Stimulated activated CD4-positive, alpha-beta T cell treated with anti-CD3 and anti-CD28 coated beads, Interleukin-15, amount 100 ng/mL, for 24 hours (primary cell): ENCODE data around the gene AUNIP.

Experiments
- DNase-seq: peaks from one replicate; pipeline ENCODE4 v3.0.0-alpha.2; 2020

Gene AUNIP, protein sequence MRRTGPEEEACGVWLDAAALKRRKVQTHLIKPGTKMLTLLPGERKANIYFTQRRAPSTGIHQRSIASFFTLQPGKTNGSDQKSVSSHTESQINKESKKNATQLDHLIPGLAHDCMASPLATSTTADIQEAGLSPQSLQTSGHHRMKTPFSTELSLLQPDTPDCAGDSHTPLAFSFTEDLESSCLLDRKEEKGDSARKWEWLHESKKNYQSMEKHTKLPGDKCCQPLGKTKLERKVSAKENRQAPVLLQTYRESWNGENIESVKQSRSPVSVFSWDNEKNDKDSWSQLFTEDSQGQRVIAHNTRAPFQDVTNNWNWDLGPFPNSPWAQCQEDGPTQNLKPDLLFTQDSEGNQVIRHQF

DNA sequence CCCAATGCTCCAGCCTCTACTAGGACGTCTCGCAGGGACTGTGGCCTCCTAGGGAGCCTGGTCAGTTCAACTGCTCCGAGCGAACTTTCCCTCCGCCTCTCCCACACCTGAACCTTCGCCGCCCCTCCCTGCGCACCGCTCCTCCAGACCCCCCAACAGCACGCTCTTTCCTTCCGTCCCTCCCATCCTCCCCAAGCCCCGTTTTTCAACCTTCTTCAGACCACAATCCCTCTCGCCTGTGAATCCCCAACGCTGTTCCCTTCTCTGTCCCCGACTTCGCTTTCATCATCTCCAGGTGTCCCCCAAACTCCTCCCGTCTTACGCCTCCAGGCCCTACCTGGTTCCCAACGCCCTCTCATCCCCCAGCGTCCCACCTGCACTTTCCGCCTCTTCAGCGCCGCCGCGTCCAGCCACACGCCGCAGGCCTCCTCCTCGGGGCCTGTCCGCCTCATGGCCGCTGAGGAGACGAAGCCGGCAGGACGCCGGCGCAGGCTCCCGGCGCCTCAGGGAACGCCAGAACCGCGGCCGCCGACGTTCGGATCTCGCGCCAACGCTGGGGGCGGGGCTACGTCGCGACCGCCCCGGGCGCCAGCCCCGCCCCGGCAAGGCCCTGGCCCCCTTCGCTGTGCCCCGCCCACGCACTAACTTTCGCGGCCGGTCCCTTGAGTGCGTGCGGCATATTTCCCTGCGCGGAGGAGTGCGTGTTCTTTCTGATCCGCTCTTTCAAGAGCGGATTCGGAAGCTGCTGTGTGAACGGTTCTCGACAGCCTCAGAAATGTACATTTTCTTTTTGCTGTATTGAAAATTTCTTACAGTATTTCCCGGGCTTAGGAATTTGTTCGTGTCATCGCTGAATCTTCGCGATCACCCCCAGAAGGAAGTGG, at the start of gene AUNIP:
TSS of gene AUNIP (minus strand) at position 552 of the 884 bp plus-strand sequence. CDS start at position 452, 100 bp downstream.
- peak; percentile 94 for DNase-seq

DNA sequence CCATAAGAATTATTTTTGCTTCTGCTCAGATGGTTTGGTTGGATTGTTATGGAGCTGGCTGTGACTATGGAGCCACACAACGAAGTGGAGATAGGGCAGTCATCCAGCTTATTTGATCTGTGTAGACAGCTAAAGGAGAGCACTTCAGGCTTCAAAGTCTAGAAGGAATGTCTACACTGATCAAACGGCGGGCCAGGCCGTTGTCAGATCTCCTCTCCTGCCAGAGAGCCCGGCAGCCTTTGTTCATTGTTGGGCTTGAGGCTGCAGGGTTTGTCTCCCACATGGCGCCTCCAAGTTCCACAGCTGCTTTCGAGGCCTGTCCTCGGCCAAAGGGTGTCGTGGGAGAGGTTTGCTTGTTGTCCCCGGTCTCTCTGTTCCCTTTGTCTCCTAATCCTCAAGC, 49.8 kb upstream of the AUNIP start:
- no peak for DNase-seq

DNA sequence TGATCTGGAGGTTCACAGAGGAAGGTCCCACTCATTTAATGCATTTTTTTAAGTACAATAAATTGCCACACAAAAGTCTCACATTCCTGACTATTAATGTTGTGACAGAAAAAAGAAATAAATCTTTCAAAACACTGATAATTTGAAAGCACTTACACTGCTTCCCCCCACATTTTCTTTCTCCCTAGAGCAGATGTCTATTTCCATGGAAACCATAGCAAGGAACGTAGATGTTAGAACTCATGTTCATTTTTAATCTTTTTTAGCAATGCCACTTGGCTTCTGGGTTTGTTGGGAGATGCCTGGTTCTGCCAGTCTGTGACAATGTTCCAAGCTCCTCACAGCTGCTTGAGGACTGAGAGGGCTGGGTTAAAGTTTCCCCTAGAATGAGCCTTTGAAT, 48.9 kb upstream of the AUNIP start:
- DNase-seq, result no peak

DNA sequence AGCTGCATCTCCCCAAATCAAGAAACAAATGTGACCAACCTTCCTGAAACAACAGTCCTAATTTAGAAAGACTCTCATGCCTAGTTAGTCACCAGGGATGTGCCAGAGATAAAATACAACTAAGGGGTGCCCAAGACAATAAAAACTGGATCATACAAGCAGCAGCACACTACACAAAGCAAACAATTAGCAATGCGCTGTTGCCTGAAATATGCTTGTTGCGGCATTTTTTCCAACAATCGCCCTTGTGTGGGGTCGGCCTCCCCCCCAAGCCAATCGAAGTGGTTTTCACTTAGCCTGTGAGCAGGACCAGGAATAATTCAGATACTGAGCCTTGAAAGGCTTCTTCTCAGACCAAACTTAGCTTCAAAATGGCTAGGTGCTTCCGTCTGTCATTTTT, 48.3 kb upstream of the AUNIP start:
- DNase-seq, result no peak

DNA sequence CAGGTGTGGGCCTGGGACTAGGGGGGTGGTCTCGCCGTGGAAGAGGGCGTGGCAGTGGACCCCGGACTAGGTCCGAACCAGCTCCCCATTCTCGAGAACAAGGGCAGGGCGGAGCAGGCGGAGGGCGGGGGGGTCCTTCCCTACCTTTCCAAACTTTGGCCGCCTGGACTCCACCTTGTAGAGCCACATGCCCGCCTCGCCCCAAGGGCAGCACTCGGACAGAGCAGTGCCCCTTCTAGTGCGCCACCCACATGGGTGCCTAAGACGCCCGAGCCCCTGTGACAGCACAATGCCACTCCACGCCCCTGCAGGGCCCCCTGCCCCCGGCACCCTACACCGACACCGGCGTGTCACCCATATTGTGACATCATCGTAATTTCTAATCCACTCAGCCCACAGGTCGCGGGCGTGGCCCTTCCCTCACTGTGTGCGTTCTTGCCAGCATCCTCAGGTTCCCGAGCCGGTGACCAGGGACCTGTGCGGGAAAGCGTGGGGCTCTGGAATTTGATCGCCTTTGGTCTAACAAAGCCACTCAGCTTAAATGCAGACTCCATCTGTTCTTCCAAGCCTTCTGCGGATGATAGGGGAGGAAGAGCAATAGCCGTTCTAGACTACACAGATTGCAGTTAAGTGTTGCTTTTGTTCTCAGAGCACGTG, 47.5 kb upstream of the AUNIP start:
- peak; percentile 44 for DNase-seq

DNA sequence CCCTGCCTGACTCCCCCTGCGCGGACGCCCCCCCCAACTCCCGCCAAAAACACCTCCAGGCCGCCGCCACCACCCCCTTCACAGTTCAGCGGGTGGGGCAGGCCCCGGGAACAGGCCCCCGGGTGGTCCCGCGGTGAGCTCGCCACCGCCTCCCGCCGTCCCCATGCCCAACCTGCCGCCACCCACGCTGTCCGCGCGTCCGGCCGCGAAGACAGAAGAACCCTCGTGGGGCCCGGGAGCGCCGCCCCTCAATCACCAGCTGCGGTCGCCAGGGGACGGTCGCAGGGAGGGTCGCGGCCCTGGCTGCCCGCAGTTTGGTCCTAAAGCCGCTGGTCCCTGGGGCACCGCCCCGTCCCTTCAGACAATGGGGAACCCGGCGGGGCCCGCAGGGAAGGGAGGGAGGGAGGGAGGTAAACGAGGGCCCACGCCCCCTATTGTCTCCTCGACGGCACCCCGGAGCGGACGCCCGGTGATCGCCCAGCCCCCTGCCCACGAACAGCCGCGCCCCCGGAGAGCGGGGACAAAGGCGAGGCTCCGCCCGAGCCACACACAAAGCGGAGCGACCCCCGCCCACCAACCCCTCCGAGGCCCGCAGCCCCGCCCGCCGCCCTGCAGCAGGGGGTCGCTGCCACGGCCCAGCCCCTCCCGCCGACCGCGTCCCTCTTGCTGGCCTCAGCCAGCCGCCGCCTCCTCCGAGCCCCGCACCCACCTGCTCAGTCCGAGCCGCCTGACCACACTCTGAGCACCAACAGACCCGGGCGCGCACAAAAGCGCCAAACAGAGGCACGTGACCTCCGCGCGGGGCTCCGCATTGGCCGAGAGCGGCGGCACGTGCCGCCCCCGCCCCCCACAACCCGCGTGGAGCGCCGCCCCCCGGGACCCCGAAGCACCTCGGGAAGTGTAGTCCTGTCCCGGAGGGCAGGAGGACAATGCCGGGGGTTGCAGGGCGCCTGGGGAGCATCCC, 46.7 kb upstream of the AUNIP start, which contains the start of gene STMN1:
TSS of gene STMN1 (minus strand) at position 740 of the 964 bp plus-strand sequence. CDS start 1,743 bp downstream, outside the sequence.
- DNase-seq, result peak; percentile 96

DNA sequence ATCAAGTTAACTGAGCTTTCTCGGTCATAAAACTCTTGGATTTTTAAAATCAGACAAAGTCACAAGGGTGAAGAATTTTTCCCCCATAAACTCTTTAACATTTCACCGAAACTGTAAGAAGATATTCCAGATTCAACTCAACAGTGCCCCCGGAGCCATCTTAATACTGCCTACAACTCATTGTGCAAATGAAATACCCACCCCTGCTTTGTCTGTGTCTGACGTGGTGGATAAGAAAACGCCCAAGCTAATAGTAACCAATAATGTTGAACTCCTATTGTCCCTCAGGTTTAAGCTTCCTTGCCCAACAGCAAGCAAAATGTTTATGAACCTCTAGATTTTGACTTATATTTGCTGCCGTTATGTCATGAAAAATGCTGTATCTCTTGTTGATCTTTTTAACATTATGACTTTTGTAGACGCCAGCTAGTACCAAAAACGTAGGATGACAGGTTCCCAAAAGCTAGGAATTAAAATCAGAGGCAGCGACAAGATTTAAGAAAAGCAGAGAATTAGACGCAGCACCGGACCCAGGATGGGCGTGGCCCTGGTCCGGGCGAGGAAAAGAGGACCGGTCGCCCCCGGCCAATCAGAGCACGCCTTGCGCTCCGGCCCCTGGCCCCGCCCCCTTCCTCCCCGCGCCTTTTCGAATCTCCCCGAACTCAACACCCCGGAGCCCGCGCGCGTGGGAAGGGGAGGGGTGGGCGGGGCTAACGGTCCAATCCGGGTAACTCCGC, 45.9 kb upstream of the AUNIP start:
- DNase-seq, result peak; percentile 99

DNA sequence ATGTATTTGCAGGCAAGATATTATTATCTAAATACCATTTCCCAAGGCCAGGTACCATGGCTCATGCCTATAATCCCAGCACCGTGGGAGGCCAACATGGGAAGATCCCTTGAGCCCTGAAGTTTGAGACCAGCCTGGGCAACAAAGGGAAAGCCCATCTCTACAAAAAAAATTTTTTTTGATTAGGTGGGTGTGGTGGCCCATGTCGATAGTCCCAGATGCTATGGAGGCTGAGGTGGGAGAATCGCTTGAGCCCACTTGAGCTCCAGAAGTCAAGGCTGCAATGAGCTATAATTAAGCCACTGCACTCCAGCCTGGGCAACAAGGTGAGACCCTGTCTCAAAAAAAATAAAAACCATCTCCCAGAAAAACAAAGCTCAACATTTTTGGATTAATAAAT, 44.7 kb upstream of the AUNIP start:
- DNase-seq, result no peak

DNA sequence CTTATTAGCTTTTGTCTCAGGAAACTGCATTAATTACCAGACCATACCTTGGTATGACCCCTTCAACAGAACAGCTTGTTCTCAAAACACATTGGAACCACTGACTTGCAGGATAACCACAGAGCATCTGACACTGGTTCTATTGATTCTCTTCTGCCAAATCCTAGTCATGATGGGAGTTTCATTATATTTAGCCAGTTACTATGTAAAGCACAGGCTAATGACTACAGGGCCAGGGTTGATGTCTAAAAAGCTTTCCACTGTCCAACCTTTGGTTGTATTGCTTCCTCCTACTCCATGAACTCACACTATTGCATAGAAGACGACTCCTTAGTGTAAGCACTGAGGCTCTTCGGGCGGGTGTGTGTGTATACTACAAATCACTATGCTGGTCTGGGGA, 43.2 kb upstream of the AUNIP start:
- DNase-seq, result no peak

DNA sequence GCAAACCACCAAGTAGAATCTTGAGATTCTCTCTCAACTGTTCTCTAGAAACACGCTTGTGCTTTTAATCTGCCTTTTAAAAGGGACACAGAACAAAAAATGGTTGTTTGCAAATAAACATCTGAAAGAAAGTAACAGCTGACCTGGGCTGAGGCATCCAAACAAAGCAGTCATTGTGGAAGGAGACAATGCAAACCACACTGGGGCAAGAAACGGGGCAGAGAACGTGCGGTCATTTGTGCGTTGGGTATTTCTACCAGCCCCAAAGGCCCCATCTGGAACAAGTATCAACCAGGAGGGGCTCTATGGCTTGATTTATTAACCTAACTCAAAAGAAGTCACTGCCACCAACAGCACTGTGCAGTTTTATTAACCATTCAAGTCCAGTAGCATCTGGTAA, 41.0 kb upstream of the AUNIP start:
- DNase-seq, result no peak

DNA sequence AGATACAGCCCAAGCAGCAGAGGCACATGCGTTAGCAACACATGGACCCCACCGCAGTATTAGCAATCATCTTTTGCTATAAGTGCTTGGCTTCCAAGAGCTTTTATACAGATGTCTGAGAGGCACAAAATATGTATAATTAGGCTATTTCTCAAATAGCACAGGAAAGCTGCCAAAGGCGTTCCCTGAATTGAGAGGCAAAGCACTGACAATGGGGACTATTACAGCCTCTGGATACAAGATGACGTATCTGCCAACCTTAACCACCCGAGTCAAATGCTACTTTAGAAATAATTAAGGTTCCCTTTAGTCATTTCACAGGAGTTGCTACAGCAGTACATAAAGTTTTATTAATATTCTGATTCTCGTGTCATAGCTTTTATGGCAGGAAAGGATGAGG, 40.5 kb upstream of the AUNIP start:
- no peak for DNase-seq

DNA sequence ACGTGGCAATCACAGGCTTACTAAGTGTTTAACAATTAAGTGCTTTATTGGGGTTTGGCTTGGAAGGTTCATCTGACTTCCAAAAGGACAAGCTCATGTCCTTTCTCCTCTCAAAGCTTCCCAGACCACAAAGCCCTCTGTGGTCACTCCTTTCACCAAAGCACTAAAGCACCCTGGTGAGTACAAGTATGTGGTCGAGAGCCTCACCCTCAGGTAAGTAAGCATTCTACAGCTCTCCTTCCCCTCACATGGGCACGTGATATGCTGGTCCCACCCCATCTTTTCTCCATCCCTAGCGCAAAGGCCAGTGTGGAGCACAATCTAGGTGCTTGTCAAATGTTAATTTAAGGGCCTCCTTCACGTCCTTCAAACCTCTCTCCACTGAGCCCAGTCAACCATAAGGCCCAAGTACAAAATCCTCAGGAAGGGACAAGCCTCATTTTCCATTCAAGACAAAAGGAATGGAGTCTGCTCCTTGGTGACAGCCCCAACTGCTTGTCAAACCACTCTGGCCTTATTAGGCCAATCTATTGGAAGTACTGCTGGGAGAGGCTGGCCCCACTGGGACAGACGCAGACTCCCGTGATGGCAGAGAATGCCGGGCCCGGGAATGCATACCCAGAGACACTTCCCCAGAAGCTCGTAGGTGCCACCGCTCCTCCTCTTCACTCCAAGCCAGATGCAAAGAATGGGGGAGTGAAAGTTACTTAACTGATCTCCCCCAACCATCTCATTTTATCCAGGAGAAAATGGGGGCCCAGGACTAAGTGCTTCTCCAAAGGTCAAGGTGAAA, 39.2 kb upstream of the AUNIP start:
- DNase-seq, result no peak

DNA sequence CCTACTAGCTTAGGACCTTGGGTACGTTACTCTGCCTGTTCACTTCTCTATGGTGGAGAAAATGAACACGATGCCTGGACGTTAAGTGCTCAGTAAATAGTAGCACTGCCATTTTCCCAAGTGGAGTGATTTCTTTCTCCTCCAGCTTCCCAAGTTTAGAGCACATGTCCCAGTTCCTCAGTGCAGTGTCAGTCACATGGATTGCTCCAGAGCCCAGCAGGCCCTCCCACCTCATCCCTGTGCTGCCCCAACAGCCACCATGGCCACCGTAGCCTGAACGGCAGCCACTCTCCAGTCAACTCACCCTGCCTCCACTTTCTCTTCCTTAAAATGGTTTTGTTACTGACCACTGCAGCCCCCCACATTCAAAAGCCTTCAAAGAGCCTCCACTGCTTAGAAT, 38.5 kb upstream of the AUNIP start:
- no peak for DNase-seq

DNA sequence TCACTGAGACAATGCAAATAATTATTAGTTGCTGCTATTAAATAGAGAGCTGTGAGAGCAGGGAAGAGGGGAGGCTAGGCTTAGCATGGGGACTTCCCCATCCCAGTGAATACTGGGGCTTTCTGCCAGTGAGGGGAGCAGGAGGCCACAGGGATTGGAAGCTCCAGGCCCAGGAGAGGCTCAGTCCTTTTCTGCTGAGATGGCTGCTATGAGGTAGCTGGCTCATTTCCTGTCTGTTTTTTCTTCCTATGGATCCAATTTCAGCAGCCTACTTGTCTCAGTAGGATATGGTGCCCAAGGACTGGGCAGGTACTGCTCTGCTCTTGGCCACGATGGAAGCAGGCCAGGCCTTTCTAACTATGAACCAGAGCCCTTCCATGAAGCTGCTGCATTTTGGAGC, 37.0 kb upstream of the AUNIP start:
- no peak for DNase-seq

DNA sequence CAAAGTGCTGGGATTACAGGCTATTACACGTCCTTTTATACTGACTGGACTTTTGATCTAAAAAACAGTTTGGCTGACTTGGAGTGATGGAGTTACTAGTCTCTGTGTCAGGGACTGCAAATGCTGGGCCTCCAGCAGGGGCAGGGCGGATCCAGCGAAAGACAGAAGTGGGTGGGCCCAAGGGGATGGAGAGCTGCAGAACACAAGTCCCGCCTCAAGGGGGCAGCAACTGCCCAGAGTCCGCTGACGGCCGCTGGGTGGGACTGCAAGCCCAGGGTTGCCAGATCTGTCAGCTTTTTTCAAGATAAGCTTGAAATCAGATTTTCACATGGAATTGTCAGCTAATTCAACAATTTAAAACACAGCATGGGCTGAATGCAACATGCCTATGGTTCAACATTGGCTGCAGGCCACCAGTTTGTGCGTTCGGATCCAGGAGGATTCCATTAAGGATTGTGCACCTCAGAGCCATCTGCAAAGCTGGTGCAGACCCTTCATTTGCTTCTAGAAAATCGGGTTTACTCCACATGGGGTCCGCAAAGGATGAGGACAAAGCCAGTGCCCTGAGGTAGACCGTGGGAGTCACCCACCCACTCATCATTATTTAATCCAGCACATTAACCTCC, 36.2 kb upstream of the AUNIP start:
- peak; percentile 90 for DNase-seq

DNA sequence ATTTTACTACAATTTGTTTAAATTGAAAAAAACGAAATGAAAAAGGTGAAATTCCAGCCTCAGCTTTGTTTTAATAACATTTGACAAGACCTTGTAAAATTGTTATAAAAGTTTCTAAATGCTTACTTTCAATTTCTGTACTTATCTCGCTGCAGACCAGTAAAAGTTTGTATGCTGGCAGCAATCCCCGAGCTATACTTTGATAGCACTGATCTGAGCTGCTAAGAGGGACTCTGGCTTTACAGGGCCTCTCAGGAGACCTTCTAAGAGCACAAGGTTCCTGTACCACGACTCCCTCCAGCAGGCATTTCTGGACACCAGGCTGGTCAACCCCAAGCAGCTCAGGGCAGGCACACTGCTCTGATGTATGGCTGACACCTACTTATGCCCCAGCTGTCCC, 33.9 kb upstream of the AUNIP start:
- DNase-seq, result no peak

DNA sequence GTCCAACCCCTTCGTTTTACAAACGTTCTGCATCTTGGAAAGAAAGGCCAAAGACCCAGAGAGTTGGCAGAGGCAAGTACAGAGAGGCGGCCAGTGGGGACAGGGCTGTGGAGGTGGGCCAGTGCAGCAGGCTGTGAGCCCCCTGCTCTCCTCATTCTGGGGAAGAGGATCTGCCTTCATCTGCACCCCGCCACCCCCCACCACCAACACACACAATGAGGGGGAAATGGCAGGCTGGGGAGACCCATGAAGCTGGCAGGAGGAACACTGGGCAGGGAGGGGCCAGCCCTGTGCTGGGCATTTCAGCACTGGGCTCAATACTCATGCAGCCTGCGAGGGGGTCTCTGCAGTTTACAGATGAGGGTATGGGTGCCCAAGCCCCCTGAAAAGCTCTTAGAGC, 32.3 kb upstream of the AUNIP start:
- DNase-seq, result no peak

DNA sequence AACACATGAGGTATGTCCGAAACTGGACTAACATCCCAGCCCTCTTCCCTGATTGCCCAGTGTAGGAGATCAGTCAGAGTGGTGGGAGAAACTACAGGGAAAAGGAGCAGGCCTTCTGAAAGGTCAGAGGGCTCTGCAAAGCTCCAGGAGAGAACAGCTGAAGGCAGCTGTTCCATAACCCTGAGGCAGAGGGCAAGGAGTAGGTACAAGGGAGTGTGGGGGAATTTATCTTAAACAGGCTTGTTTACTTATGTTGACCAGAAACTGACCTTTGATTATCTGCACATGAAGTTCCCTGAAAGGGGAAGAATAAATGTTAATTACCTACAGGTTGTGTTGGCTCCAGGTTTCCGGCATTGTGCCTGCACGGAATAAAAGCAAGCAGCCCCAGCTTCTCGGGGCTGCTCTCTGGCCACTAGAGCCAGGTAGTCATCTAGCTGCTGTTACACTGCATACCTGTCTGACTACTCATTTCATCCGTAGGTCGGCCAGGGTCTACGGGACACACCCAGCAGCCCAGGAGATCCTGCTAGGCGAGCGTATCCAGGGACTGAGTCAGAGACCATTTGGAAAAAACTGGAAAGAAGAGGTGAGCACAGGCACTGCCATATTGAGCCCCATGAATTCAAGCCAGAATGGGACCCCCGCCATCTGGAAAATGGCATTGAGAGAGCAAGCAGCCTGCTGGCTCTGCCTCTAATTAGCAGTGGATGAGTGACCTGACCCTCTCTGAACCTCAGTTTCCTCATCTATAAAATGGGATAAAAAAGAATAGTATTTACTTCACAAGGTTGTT, 31.2 kb upstream of the AUNIP start:
- no peak for DNase-seq

DNA sequence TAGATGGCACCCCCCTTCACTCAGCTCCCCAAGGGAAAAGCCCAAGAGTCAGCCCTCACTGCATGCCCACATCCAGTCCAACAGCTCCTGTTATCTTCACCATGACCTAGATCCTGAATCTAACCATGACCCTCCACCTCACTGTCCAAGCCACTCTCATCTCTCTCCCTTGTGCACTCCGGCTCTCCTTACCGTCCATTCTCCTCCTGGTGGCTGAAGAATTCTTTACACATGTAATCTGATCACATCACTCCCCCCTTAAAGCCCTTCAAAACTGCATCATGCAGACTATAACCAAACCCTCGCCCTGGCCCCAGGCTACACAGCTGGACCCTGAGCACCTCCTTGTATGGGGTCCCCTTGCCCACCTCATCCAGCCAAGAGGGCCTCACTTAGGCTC, 30.2 kb upstream of the AUNIP start:
- DNase-seq, result no peak
